H1 (cell line): Measurements from ENCODE around the gene PATL2. TPM values are rescaled to one million over a fixed set of nuclear protein-coding genes. Genes with fewer than 3 reads are reported as not detected.

Source experiments
- CTCF ChIA-PET: fragments of 300-600 bp; sonication (Branson Sonifier 250); formaldehyde crosslinking; loops from one replicate; lab custom pipeline; 2021; ENCODE audit not compliant: partially characterized antibody; lab: Charles Lee
- POLR2A ChIA-PET: fragments of 300-600 bp; sonication (Branson Sonifier 250); formaldehyde crosslinking; loops from one replicate; lab custom pipeline; 2021; ENCODE audit warnings: inconsistent platforms; ENCODE audit not compliant: partially characterized antibody; lab: Charles Lee
- DNase-seq, 2 experiments: peaks; one replicate each; pipeline versions ENCODE4 v3.0.0 to v3.0.0-alpha.2; 2010 to 2022; ENCODE audit warnings: low spot score in 2 of 2, low read depth in 1 of 2, mixed read lengths in 1 of 2
- FAIRE-seq: peaks from 2 replicates; lab custom pipeline; 2011; peaks lifted over from hg19 to GRCh38; lab: Jason Lieb, UNC
- H2AFZ ChIP-seq: 2 replicates; pipeline ENCODE4 v1.8.1; 2012; ENCODE audit warnings: low read length, inconsistent platforms
- H2AK5ac ChIP-seq: 2 replicates; pipeline ENCODE4 v1.6.1; 2013; ENCODE audit warnings: low read depth, low read length
- H2BK120ac ChIP-seq: replicated peaks from 2 replicates; pipeline ENCODE3; 2013; ENCODE audit warnings: low read depth, low read length, inconsistent platforms
- H2BK12ac ChIP-seq: 2 replicates; pipeline ENCODE4 v1.6.1; 2013; ENCODE audit warnings: low read depth, low read length
- H2BK15ac ChIP-seq: 2 replicates; pipeline ENCODE4 v1.6.1; 2013; ENCODE audit warnings: low read length
- H2BK20ac ChIP-seq: 2 replicates; pipeline ENCODE4 v1.6.1; 2013; ENCODE audit warnings: low read length
- H2BK5ac ChIP-seq: 2 replicates; pipeline ENCODE4 v1.6.1; 2013; ENCODE audit warnings: low read depth, low read length
- H3K14ac ChIP-seq: 2 replicates; pipeline ENCODE4 v1.6.1; 2013; ENCODE audit warnings: inconsistent platforms; ENCODE audit not compliant: insufficient read length
- H3K18ac ChIP-seq: 2 replicates; pipeline ENCODE4 v1.6.1; 2013; ENCODE audit warnings: low read length; ENCODE audit errors: extremely low read depth
- H3K23ac ChIP-seq: 2 replicates; pipeline ENCODE4 v1.6.1; 2013; ENCODE audit warnings: inconsistent platforms; ENCODE audit not compliant: insufficient read length
- H3K23me2 ChIP-seq: 2 replicates; pipeline ENCODE4 v1.6.1; 2013; ENCODE audit warnings: low read depth, low read length
- H3K27ac ChIP-seq: 2 replicates; pipeline ENCODE4 v1.6.1; 2011; ENCODE audit warnings: low read depth, low read length, inconsistent platforms
- H3K27me3 ChIP-seq, 4 experiments: replicated peaks in 1 of 4; 1 replicate in 1 of 4; 2 replicates in 3 of 4; pipeline versions ENCODE4 v1.6.1 to v1.8.1; 2011 to 2013; ENCODE audit warnings: low read length in 3 of 4, mild to moderate bottlenecking in 3 of 4, inconsistent platforms in 2 of 4, mixed read lengths in 2 of 4, moderate library complexity in 1 of 4; ENCODE audit not compliant: control insufficient read depth in 3 of 4, insufficient read depth in 3 of 4; ENCODE audit errors: extremely low read depth in 1 of 4
- H3K36me3 ChIP-seq, 4 experiments: 2 replicates each; pipeline versions ENCODE4 v1.6.1 to v1.8.1; 2011 to 2013; ENCODE audit warnings: mild to moderate bottlenecking in 4 of 4, low read length in 3 of 4, moderate library complexity in 2 of 4, control low read depth in 1 of 4, inconsistent platforms in 1 of 4; ENCODE audit not compliant: insufficient read depth in 4 of 4, control insufficient read depth in 2 of 4
- H3K4ac ChIP-seq: replicated peaks from 2 replicates; pipeline ENCODE3; 2013; ENCODE audit warnings: low read length, low read depth, mixed read lengths, inconsistent platforms; ENCODE audit not compliant: insufficient read length
- H3K4me1 ChIP-seq, 4 experiments: replicated peaks in 1 of 4; 1 replicate in 1 of 4; 2 replicates in 3 of 4; pipeline versions ENCODE4 v1.6.1 to v1.8.1; 2011 to 2013; ENCODE audit warnings: low read length in 3 of 4, inconsistent platforms in 2 of 4, mixed read lengths in 1 of 4; ENCODE audit not compliant: insufficient read depth in 4 of 4, control insufficient read depth in 3 of 4
- H3K4me2 ChIP-seq, 2 experiments: 2 replicates each; pipeline versions ENCODE4 v1.6.1 to v1.8.1; 2011 to 2013; ENCODE audit warnings: low read depth in 2 of 2, low read length in 2 of 2, control low read depth in 1 of 2, inconsistent platforms in 1 of 2, mild to moderate bottlenecking in 1 of 2; ENCODE audit not compliant: insufficient read depth in 1 of 2
- H3K4me3 ChIP-seq, 4 experiments: fragments of 200-600, 300-600 bp in 1 of 4; sonication (generic), shearing (Covaris generic), sonication (Bioruptor Twin) in 1 of 4; 2 replicates each; pipeline versions ENCODE4 v1.5.1 to v1.8.1; 2011 to 2016; ENCODE audit warnings: low read length in 4 of 4, low read depth in 3 of 4, control low read depth in 2 of 4, inconsistent platforms in 2 of 4, mild to moderate bottlenecking in 2 of 4, mixed read lengths in 1 of 4, moderate library complexity in 1 of 4; ENCODE audit not compliant: insufficient read depth in 2 of 4; ENCODE audit errors: extremely low read depth in 1 of 4
- H3K56ac ChIP-seq: replicated peaks from 2 replicates; pipeline ENCODE3; 2013; ENCODE audit warnings: low read depth, mild to moderate bottlenecking, mixed read lengths, low read length, inconsistent platforms; ENCODE audit not compliant: insufficient read length
- H3K79me1 ChIP-seq: 2 replicates; pipeline ENCODE4 v1.6.1; 2013; ENCODE audit warnings: low read depth, low read length, control low read depth
- H3K79me2 ChIP-seq, 2 experiments: 2 replicates each; pipeline versions ENCODE4 v1.6.1 to v1.8.1; 2012 to 2013; ENCODE audit warnings: low read length in 2 of 2, mild to moderate bottlenecking in 2 of 2, inconsistent platforms in 1 of 2; ENCODE audit not compliant: insufficient read depth in 2 of 2, control insufficient read depth in 1 of 2
- H3K9ac ChIP-seq, 4 experiments: replicated peaks in 1 of 4; 1 replicate in 1 of 4; 2 replicates in 3 of 4; pipeline versions ENCODE4 v1.6.1 to v1.8.1; 2011 to 2013; ENCODE audit warnings: low read depth in 3 of 4, low read length in 3 of 4, control low read depth in 2 of 4, mild to moderate bottlenecking in 2 of 4, moderate library complexity in 2 of 4, inconsistent platforms in 1 of 4; ENCODE audit errors: extremely low read depth in 1 of 4
- H3K9me3 ChIP-seq, 2 experiments: 2 replicates each; pipeline versions ENCODE4 v1.6.1 to v1.8.1; 2012 to 2013; ENCODE audit warnings: mild to moderate bottlenecking in 2 of 2, moderate library complexity in 2 of 2, control low read depth in 1 of 2, inconsistent platforms in 1 of 2, low read depth in 1 of 2, low read length in 1 of 2, mixed read lengths in 1 of 2; ENCODE audit not compliant: insufficient read depth in 2 of 2
- H4K20me1 ChIP-seq, 2 experiments: replicated peaks in 1 of 2; 2 replicates each; pipeline versions ENCODE3 to v1.8.1; 2011 to 2013; ENCODE audit warnings: inconsistent platforms in 2 of 2, low read length in 2 of 2, mild to moderate bottlenecking in 1 of 2; ENCODE audit not compliant: insufficient read depth in 2 of 2, control insufficient read depth in 1 of 2
- H4K5ac ChIP-seq: 2 replicates; pipeline ENCODE4 v1.6.1; 2013; ENCODE audit warnings: low read length, low read depth, mixed read lengths, inconsistent platforms; ENCODE audit not compliant: insufficient read length
- H4K8ac ChIP-seq: 2 replicates; pipeline ENCODE4 v1.8.0; 2013; ENCODE audit warnings: mild to moderate bottlenecking, moderate library complexity, low read length, inconsistent platforms; ENCODE audit not compliant: insufficient read depth; ENCODE audit errors: extremely low read depth
- H4K91ac ChIP-seq: replicated peaks from 2 replicates; pipeline ENCODE3; 2013; ENCODE audit warnings: low read length, mixed read lengths, inconsistent platforms; ENCODE audit not compliant: insufficient read length
- BCL11A ChIP-seq, 2 experiments: IDR thresholded peaks; one replicate each; pipeline ENCODE4 v1.6.1; 2011; ENCODE audit warnings: low read depth in 2 of 2, low read length in 2 of 2, mild to moderate bottlenecking in 2 of 2
- CTBP2 ChIP-seq: IDR thresholded peaks from 2 replicates; pipeline ENCODE4 v1.7.0; 2011; ENCODE audit warnings: borderline replicate concordance, mild to moderate bottlenecking, moderate library complexity, mixed read lengths, low read length; ENCODE audit not compliant: insufficient read depth, insufficient read length
- E2F6 ChIP-seq: IDR thresholded peaks from 2 replicates; pipeline ENCODE4 v1.6.1; 2012; ENCODE audit warnings: inconsistent platforms
- NRF1 ChIP-seq: IDR thresholded peaks from 2 replicates; pipeline ENCODE4 v1.6.1; 2011; ENCODE audit warnings: mild to moderate bottlenecking, low read depth, low read length, improper control_type of control experiment
- PHF8 ChIP-seq: fragments of 200-600 bp; sonication (generic); conservative IDR thresholded peaks from 2 replicates; pipeline ENCODE4 v1.7.1; 2012; ENCODE audit warnings: low read depth, mild to moderate bottlenecking, inconsistent platforms, low read length, moderate library complexity
- RAD21 ChIP-seq, 2 experiments: IDR thresholded peaks in 1 of 2; conservative IDR thresholded peaks in 1 of 2; 2 replicates each; pipeline ENCODE4 v1.6.1; 2011; ENCODE audit warnings: low read depth in 2 of 2, low read length in 2 of 2, improper control_type of control experiment in 1 of 2, inconsistent platforms in 1 of 2, mild to moderate bottlenecking in 1 of 2, moderate library complexity in 1 of 2
- TEAD4 ChIP-seq: IDR thresholded peaks from 2 replicates; pipeline ENCODE4 v1.6.1; 2012; ENCODE audit warnings: low read depth, low read length, inconsistent platforms, mixed read lengths
- WGBS, 2 experiments: shearing (Covaris generic) in 1 of 2; methylation state at CpG; one replicate each; pipeline versions ENCODE4 v1.1.6 to v1.1.7; 2013 to 2015; ENCODE audit warnings: low lambda C conversion rate in 2 of 2, mixed read lengths in 2 of 2, inconsistent platforms in 1 of 2, low coverage in 1 of 2, missing lambda C conversion rate in 1 of 2; ENCODE audit not compliant: insufficient replicate concordance in 2 of 2, insufficient coverage in 1 of 2, insufficient read length in 1 of 2; ENCODE audit errors: extremely low coverage in 1 of 2, missing lambda C conversion rate in 1 of 2; 5-methylcytosine and 5-hydroxymethylcytosine counted together
- polyA plus RNA-seq, 7 experiments: library from polyadenylated mRNA; depleted of rRNA in 3 of 7; stranded (reverse) in 5 of 7; unstranded in 2 of 7; fragments of >200 nt in 5 of 7; fragments of 200-250 nt in 2 of 7; gene quantifications; 1 replicate in 5 of 7; 2 replicates in 1 of 7; 4 replicates in 1 of 7; pipeline versions ENCODE4 v1.2.1 to v1.2.3, GENCODE V29; 2011 to 2013; ENCODE audit warnings: missing spikeins in 2 of 7, mixed read lengths in 2 of 7
- total RNA-seq: library from RNA; stranded (reverse); fragmentation: NEBNext Ultra II Directional; extraction: Animal tissue kit (Norgen Biotek cat#: 25700); gene quantifications from 2 replicates; pipeline ENCODE4 v1.2.1, GENCODE V29; 2021

Gene PATL2
- total and polyA plus RNA-seq, 2 of the 8 experiments (the other 6 are each of a cell fraction or from before 2014, with no cell fraction given): 0.65 to 1.3 TPM

- Histone ChIP-seq H2BK20ac (no peak overlapping the region), H3K79me2 (no peaks in the 10 kb centered on the region), H3K4me2 (no peak overlapping the region), H3K27ac (no peak overlapping the region), H3K36me3 (no peaks in the 10 kb centered on the region), H3K9ac (no peak overlapping the region), H3K9me3 (no peaks in the 10 kb centered on the region), H3K14ac (no peak overlapping the region), H3K23ac (no peak overlapping the region), H3K79me1 (no peaks in the 10 kb centered on the region), H2BK15ac (no peak overlapping the region), H3K4me3 (no peak overlapping the region), H2AK5ac (no peak overlapping the region), H2BK5ac (no peak overlapping the region), H3K56ac (no peak overlapping the region), H4K8ac (no peak overlapping the region), H4K91ac (no peak overlapping the region), H3K18ac (no peak overlapping the region), H2AFZ (no peak overlapping the region), H3K4ac (no peak overlapping the region), H3K23me2 (peaks cover under 1% of the 10 kb centered on the region), H3K27me3 (no peaks in the 10 kb centered on the region), H3K4me1 (no peaks in the 10 kb centered on the region), H2BK12ac (no peak overlapping the region), H2BK120ac (no peak overlapping the region), H4K20me1 (no peaks in the 10 kb centered on the region), H4K5ac (no peak overlapping the region)
- no peak for TF ChIP-seq NRF1
- no peak for TF ChIP-seq E2F6
- no peak for TF ChIP-seq RAD21 (IDR thresholded peaks at IDR 0.05 in 1 of 2, conservative IDR thresholded peaks at IDR 0.05 in 1 of 2; ENCODE audit: low read depth in 2 of 2, low read length in 2 of 2)
- TF ChIP-seq BCL11A (IDR thresholded peaks at IDR 0.05; ENCODE audit: low read depth in 2 of 2, low read length in 2 of 2): no peak
- TF ChIP-seq PHF8: no peak
- TF ChIP-seq CTBP2: no peak
- no peak for TF ChIP-seq TEAD4
- ChIA-PET CTCF (interaction anchor here (1.3 to 2.8 kb wide), 4 partner anchors 23 to 43 kb away, joined by 3 to 16 read pairs (median 8); partner anchors contain the start of gene SPG11), POLR2A (no interaction called here)
- WGBS, 2 experiments: 82% methylated on average over 2 of the region's 2 CpGs; no CpG with 5 or more reads in 1 of the 2 experiments
- FAIRE-seq: no peak
- DNase-seq: no peak
These were observed 4.7 kb downstream of the PATL2 start for GRCh38 chr15:44706401-44706800.
